Astrocyte of the spinal cord (primary cell): ENCODE results near the gene ZNF341.

Source experiments
- DNase-seq: peaks from one replicate; pipeline ENCODE4 v3.0.0; 2011; ENCODE audit warnings: low read depth, low spot score
- H3K4me3 ChIP-seq: 2 replicates; pipeline ENCODE4 v1.5.1; 2011; ENCODE audit warnings: low read depth, mild to moderate bottlenecking, low read length, moderate library complexity
- CTCF ChIP-seq: IDR thresholded peaks from 2 replicates; pipeline ENCODE4 v1.5.1; 2012; ENCODE audit warnings: low read depth, mild to moderate bottlenecking, low read length, inconsistent platforms
- in situ Hi-C: cut with HindIII; loops from 2 replicates; pipeline ENCODE4 v1.10.0; 2017; ENCODE audit warnings: low sequenced_read_pairs

ZNF341 gene

GRCh38 chr20:33830371-33830770 is 98.6 kb downstream of the ZNF341 start:
- in situ Hi-C loops, result no loop called here
- TF ChIP-seq CTCF, result no peak
- DNase-seq, result no peak
- no peak overlapping the region for H3K4me3 ChIP-seq

GRCh38 chr20:33832103-33832804 is 100.5 kb downstream of the ZNF341 start:
- peak; percentile 38 for DNase-seq
- no peak for TF ChIP-seq CTCF
- in situ Hi-C loops, result no loop called here
- H3K4me3 ChIP-seq, result no peak overlapping the region

GRCh38 chr20:33833333-33833732 is 101.5 kb downstream of the ZNF341 start:
- in situ Hi-C loops, result no loop called here
- no peak for DNase-seq
- no peak for TF ChIP-seq CTCF
- H3K4me3 ChIP-seq, result no peak overlapping the region

- DNase-seq, result no peak
- H3K4me3 ChIP-seq, result no peak overlapping the region
- no peak for TF ChIP-seq CTCF
- in situ Hi-C loops, result no loop called here
These were observed 103.9 kb downstream of the ZNF341 start for GRCh38 chr20:33835615-33836172.

GRCh38 chr20:33836277-33836676 is 104.5 kb downstream of the ZNF341 start:
- H3K4me3 ChIP-seq, result no peak overlapping the region
- no peak for TF ChIP-seq CTCF
- DNase-seq, result no peak
- in situ Hi-C loops, result no loop called here

- no peak overlapping the region for H3K4me3 ChIP-seq
- in situ Hi-C loops, result no loop called here
- no peak for TF ChIP-seq CTCF
- DNase-seq, result no peak
These were observed 105.5 kb downstream of the ZNF341 start for GRCh38 chr20:33837096-33837830.
